NCI-H1694 treated with DMSO at 0.1 percent for 48 hours (cell line): ENCODE data around the gene MSANTD1.

Experiments
- DNase-seq: peaks from one replicate; lab custom pipeline; 2025; lab: John Stamatoyannopoulos, UW

Gene MSANTD1

DNA sequence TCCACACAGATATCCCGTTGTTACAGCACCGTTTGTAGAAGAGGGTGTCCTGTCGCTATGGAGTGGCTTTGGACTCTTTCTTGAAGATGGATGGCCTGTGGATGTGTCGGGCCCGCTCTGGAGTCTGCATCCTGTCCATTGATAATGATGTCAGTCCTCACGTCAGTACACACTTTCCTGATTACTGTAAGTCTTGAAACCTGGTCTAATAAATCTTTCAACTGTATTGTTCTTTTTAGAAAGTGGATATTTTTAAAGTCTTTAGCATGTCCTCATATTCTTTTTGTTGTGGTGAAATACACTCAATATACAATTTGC, 14.9 kb downstream of the MSANTD1 start:
- DNase-seq, result no peak

DNA sequence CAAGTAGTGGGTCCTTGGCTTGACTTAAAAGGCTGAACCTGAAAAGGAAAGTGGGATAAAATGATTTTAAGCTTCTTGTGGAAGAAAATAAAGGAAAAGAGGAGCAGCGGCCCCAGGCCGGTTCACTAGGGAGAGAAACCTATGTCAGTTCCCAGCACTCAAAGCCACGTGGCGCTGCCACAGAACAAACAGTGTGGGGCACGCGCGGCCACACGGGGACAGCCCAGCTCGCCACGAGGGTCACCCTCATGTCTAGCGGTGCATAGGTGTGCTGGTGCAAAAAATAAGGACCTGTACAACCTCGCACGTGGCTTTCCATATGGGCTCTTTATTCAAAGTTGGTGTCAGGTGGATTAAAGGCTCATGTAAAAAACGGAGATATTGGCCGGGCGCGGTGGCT, 17.1 kb downstream of the MSANTD1 start:
- no peak for DNase-seq

DNA sequence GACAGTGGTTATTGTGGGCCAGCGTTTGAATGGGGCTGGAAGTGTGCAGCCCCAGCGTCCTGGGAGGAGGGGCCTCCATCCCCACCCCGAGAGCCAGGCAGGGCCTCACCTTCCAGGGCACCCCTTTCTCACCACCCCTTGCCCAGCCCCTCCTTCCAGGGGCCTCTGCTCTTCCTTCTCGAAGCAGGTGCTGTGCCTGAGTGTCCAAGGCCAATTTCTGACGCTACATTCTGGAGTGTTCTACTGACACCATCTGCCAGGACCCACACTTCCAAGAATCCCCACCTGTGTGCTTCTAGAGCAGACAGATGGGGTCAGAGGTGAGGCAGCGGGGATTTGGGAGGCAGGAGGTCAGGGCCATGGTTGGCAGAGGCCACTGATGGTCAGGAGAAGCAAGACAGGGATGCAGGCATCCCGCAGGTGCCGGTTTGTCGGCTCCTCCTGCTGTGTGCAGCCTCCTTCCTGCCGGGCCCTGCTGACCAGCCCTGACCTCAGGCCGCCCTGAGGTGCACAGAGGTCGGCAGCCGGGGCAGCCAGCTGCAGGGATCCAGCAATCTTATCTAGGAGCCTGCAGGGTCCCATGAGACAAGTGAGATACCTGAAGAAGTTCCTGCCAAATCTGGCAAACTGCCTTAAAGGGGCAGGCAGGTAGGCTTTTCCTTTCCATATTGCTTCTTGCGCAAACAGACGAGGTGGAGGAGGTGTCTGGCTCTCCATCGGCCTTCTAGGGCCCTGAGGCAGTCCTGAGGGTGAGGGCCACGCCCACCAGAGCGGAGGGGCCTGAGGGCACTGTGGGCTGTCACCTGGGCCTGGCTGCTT, 18.8 kb downstream of the MSANTD1 start:
- DNase-seq, result no peak

DNA sequence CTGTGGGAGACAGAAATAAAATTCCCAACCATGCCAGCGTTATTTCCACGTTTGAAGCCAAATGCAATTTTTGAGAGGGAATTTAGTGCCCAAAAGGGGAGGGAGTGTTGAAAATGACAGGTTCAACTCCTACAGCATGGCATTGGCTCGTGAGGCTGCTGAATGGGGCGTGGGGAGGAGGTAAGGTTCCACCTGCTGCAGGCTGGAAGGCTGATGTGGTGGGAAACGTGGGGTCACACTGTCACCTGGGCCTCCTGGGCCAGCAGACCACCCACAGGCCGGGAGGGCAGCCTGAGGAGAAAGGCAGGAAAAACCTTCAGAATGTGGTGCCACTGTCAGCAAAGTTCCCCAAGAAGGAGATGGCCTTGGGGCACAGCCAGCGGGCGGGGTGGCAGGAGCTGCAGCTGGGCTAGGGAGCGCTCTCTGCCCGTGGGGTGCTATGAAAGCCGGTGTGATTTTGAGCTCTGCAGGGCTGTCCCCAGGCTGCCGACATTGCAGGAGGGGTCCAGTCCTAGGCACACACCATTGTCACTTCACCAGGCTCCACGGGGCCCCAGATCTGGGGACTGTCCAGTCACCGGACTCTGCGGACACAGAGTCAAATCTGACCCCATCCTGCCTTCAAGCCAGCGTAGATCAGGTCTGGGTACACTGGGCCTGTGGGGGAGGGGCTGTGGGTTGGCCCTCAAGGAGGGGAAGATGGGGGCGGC, 19.6 kb downstream of the MSANTD1 start:
- no peak for DNase-seq

DNA sequence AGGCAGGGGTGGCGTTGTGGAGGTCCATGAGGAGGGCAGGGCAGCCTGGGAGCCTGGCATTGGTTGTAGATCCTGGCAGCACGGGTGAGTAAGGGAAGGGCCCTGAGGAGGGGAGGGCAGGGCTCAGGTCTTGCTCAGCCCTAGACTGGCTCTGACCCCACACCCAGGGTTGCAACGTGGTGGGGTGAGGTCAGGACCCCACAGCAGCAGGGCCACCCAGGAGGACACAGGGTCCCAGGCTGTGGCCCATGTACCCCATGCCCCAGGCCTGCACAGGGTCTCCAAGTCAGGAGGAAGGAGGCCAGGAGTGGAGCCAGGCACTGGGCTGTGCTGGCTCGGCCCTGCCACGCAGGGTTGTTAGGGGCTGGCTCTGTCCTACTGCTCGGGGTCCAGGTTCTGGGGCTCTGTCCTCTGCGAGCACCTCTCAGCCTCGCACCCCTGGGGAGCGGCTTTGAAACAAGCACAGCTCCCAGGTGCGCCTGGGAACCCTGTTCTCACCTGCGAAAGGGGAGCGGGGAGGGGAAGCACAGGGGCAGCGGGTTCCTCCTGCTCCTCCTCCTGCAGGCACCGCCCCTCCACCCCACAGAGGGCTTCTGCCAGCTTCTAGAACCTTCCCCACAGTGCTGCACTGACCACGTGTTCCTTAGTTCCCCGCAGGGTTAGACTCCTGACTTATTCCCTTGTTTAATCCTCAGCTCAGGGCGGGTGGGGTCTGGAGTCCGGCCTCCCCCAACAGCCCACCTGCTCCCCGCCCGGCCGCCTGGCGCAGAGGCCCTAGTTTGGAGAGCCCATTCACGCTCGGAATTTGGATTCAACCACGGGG, 20.4 kb downstream of the MSANTD1 start:
- DNase-seq, result no peak

DNA sequence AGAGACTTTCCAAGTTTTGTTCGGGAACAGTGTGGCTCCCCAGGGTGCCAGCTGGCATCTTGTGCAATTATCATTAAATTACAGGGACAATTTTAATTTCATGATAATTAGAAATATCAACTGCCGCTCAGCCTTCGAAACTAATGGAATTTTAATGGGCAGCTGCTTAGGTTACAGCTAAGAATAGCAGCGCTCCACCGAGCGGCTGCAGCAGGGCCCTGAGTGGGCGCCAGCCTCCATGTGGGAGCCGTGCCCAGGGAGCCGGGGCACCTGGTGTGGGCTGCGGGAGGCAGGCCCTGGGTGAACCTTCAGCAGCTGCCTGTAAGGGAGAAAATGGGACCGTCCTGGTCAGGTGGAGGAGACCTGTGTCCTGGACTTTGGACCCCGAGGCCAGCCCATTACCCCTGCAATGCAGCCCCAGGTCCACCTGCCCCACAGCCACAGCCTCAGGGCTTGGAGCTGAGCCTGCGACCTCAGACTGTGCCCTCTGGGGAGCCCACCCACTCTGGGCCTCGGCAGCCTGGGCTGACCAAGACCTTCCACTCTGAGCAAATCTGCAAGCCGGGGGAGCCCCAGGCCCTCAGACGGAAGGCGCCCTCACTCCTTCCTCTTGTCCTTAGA, 21.1 kb downstream of the MSANTD1 start:
- peak; percentile 11 for DNase-seq

DNA sequence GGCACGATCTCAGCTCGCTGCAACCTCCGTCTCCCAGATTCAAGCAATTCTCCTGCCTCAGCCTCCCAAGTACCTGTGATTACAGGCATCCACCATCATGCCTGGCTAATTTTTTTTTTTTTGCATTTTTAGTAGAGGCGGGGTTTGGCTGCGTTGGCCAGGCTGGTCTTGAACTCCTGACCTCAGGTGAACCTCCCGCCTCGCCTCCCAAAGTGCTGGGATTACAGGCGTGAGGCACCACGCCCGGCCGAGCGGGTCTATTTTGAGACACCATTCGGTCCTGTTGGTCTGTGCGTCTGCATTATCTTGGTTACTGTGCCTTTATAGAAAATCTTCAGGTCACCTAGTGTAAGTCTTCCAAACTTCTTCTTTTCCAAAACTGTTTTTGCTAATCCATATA, 22.2 kb downstream of the MSANTD1 start:
- DNase-seq, result no peak

DNA sequence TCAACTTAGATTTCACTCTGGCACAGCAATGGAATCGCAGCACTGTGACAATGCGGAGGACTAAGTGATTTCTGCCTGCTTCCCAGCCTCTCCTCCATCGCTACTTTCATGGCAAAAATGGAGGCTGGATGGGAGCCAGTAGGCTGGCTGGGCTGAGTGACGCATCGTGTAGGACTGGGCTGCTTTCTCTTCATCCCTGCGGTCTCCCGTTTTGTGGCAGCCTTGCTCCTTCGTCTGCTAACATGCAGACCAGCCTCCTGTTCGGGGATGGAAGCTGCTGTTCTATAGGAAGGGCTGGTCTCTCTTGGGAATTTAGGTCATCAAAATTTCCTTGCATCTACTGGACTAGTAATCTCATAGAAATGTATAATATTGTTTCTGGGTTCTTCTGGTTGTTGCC, 28.0 kb downstream of the MSANTD1 start:
- DNase-seq, result no peak

DNA sequence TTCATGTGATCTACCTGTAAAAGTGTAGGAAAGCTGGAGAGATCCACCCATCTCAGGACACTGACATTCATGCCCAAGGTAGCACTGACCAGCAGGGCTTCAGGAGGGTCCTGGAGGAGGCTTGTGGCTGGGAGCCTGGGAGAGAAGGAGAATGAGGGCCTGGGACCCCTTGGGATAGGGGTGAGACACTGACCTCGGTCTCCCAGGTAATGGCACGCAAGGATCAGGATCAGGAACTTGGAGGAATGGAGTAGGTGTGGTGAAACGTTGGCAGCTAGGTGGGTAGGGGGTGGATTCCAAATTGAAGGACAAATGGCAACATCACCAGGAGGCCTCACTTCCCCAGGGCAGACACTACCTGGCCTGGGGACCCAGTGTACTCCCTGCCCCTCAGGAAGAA, 31.5 kb downstream of the MSANTD1 start:
- DNase-seq, result no peak

DNA sequence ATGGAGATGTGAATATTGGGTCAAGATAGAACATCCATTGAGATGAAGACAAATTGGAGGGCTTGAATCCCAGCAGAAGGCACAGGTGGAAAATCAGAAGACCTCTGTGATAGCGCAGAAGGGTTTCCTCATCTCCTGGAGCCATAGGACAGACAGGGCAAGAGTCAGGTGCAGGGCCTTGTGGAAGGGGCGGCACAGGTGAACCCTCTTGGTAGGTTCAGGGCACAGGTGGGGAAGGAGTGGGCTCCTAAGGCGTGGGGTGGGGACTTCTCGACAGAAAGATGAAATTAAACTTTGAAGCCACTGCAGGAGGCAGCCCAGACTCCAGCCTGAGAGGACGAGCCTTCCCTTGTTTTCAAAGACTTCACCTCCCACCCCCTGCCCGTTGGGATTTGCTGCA, 34.5 kb downstream of the MSANTD1 start:
- no peak for DNase-seq

DNA sequence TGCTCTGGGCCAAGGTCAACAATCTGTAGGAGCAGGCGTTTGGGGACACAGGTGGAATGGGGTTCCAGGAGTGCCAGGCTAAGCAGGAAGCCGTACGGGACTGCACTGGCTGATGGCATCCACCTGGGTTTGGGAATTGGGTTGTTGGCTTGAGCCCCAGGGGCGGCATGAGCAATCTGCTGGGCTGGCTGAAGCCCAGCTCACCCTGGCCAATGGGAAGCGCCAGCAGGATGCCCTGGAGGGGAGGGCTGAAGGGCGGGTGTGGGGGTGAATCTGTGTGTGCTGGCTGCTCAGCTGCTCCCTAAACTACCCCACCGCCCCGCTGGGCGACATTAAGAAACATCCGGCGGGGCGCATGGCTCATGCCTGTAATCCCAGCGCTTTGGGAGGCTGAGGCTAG, 35.0 kb downstream of the MSANTD1 start:
- peak; percentile 69 for DNase-seq

DNA sequence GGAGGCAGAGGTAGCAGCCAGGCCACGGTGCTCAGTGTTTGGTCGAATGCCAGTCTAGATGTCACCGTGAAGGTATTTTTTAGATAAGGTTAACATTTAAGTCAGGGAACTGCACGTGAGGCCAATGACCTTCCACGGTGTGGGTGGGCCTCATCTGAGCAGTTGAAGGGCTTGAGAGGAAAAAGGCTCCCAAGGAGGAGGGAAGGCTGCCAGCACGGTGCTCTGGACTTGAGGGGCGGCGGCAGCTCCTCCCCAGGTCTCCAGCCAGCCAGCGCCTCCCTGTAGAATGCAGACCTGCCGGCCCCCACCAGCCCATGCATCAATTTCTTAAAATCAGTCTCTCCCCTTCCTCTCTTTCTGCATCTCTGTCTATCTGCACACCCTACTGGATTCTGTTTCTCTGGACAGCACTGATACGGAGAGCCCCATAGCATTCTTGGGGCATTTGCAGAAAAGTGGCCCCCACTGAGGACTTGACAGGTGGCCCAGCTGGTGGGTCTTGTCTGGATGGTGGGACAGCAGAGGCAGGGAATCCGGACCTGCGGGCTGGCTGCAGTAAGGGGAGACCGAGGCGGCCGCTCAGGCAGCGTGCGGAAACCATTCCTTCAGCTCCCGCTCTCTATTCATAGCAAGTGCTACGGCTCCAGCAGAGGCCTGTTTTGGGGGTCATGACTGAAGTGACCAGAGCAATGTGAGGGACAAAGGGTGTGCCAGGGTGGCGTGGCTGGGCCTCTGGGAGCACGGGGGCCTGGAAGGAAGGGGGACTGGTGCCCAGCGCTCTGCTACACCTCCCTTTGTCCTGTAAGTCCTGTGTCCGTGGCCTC, 36.0 kb downstream of the MSANTD1 start:
- no peak for DNase-seq

DNA sequence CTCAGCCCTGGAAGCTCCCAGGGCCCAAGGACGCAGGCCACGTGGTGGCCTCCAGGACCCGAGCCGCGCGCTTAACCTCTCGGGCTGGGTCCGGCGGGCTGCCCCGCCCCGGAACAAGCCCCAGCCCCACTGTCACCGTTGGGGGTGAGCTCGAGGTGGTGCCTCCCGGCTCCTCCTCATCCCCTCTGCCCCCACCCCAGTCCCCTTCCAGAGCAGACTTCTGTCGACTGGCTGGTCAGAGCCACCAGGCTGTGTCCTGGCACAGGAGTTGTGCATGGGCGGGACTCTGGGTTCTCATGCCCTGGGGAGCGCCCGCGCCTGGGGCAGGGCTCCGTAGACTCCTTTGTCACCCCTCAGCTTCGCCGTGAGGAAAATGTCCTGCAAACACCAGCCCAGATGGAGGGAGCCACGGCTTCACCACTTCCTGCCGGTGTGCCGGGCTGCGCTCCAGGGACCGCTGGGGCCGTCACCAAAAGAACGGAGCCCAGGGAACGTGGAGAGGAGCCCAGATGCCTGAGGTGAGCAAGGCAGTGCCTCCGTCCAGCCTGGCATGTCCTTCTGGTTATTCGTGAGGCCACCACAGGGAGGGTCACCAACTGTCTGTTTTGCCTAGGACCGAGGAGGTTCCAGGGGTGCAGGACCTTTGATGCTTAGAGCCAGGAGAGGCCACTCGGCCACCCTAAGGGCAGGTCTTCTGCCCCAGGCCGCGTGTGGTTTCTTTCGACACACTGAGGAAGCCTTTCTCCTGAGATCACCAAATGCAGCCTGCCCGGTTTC, 36.8 kb downstream of the MSANTD1 start:
- no peak for DNase-seq

DNA sequence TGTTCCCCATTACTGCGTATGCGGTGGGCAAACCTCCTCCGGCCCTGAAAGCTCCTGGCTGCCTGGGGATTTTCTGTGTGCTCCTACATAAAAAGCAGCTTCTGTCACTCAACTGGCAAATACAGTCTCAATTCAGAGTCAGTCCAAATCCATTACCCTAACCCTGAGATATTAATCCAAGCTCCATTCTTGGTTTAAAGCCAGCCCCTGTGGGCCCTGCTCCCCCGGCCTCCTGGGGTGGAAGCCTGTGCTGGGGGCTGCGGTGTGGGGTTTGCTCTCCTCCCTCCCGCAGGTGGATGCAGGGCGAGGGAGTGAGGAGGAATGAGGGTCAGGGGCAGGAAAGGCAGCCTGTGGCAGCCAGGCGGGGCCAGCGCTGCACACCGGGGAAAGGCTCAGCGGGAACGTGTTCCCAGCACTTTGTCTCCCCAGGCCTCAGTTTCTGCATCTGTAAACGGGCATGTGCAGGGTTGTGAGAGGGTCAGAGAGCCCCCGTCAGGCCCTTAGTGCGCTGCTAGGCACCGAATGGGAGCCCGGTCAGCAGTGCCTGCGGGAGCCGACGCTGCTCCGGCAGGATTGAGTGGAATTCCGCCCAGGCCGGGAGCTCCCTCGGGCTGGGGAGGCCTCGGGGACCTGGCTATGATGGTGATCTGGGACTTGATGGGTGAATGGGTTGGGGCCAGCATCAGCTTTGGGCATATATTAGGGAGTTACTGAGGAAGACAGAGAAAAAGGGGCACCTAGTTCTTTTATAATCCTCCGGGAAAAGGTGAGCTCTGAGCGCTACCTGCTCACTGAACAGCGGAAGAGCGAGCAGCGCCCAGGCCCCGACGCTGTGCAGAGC, 37.6 kb downstream of the MSANTD1 start:
- DNase-seq, result no peak

DNA sequence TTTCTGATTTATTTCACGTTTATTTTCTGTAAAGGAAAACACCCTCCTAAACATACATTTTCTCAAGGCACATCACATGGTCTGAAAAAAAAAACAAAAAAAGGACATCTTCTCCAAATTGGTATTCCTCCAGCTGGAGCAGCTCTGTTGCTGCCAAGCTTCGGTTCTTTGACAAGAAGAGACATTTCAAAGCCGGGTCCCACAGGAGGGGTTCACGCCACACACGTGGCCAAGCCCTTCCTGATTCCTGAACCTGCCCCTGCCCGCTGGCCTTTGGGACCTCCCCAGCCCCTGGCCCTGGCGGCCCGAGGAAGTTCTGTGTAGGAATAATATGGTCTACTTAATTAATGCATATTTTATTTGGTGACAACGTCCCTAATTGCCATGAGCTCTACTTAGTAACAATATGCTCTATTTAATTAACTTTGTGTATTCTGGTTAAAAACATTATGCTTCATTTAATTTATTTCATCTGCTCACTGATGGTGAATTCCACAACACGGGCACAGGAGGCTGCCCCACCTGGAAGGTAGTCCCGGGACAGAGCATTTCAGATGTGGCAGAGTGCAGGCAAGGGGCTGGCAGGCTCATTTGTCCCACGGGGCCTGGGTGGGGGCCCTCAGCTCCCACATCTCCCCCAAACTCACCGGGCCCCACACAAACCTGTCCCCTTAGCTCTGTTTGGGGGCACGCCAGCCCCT, 38.5 kb downstream of the MSANTD1 start:
- DNase-seq, result peak; percentile 19

DNA sequence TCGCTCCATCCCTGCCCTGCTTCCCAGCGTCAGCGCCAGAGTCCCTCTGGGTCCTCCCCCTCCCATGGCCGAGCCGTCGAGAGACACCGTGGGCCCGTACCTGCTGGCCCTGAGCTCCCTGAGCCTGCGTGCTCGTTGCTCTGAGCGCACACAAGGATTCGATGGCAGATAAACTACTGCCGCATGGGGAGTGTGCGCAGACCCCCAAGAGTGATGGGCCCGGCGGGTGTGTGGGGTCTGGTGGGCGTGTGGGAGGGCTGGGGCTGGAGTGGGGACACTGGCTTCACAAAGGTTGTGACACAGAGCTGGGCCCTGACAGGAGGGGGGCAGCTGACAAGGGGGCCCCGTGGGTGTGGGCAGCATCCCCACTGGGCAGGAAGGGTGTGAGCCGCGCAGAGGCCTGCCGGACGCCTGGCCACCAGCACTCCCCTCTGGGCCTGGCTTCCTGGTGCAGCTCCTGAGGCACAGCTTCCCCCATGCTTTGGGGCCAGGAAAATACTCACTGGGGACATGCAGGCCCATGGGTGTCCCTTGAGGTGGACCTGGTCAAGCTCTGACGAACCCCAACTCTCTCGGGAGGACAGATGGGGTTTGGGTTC, 39.1 kb downstream of the MSANTD1 start:
- DNase-seq, result no peak

DNA sequence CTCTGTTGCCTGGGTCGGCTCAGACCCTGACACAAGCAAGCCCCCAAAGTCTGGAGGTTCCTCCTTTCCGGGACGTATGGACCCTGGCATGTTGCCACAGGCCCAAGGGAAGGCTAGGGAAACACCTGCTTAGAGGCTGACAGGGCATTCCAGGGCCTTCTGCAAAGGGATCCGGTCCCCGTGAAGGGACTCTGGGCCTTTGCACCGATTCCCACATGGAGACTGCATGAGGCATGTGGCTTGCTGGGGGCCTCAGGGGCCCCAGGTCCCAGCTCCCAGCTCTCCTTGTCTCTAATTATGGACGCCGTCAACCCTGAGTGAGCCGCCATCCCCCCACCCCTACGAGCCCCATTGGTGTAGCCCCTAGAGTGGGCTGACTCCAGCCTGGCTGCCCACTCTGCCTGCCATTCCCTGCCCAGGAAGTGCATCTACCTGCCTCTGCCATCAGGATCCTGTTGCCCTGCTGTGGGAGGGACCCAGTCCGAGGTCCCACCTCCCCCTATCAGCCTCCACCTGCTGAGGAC, 39.7 kb downstream of the MSANTD1 start:
- DNase-seq, result no peak

DNA sequence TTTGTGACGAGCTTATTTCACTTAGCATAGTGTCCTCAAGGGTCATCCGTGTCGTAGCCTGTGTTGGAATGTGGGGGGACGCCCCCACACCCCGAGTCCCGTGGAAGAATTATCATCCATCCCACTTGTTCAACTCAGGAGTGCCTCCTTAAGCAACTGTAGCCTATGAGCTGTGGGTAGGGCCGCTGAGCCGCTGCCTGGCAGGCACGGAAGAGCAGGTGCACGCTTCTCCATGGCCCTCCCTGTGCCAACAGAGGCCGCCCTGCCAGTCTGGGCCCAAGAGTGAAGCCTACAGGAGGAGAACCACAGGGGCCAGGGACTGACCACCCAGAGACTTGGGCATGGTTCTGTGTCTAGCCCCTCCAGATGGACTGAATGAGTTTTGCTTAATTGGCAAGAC, 41.5 kb downstream of the MSANTD1 start:
- DNase-seq, result no peak

DNA sequence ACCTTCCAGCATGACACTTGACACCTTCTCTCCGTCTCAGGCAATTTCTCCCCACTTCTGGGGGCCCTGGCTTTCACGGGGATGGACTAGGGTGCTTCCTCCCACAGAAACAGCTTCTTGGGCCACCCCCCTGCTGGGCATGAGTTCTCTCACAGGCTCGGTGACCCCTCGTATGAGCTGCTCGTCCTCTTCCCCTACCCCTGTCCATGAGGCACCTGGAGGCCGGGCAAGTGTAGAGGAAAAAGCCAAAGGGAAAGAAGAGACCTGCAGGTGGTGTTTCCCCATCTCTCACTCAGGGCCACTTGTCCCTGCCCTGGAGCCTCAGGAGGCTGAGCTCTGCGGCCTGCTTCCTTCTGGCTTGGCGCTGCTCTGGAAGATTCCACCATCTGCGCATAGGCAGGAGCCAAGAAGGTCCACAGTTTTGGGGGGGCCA, 41.9 kb downstream of the MSANTD1 start:
- no peak for DNase-seq
